Tongue (tissue), 2 donors: Measurements from ENCODE around the gene RAMP1. TPM values are rescaled to one million over a fixed set of nuclear protein-coding genes. Genes with fewer than 3 reads are reported as not detected.
"Not testable (repeated sequence)": the region's sequence is repeated elsewhere in the genome, so short reads cannot be mapped to it uniquely, and the experiment has no call there.

Experiments used
- DNase-seq: peaks from one replicate; pipeline ENCODE4 v3.0.0-alpha.2; 2015
- total RNA-seq: library from RNA; depleted of rRNA; stranded (reverse); fragments of >200 nt; gene quantifications from one replicate; pipeline ENCODE4 v1.2.3, GENCODE V29; 2014

RAMP1 gene
- total RNA-seq, 1 donor from 2014 or later = 51.7 TPM

DNA sequence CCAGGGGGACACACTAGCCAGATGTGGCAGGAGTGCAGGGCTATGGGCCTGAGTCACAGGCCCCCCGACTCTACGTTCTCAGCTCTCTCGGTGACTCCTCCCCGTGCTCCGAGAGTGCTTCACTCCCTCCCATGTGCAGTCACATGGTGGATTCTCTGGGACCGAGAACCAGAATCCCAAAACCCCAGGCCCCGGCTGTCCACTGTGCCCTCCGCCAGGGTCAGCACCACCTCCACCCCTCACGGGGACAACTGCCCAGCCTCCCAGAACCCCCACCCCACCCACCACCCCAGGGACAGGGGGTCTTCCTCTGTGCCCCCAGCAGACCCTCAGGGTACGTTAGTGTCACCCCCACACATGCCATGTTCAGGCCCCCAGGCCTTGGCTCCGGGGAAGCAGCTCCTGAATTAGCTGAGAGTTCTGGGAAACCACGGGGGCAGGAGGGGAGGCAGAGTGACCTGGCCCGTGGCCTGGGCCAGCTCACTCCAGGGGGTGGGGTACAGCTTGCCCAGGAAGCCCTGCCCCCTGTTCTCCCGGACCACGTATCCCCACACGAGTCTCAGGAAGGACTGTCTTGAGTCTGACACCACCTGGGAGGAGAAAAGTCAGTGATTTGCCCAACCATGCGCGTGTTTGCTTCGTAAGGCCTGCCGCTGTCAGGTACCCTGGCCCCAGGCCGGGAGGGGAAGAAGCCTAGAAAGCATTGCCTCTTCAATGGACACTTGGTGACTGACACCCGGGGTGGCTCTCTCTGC is 4.4 kb downstream of the RAMP1 start:
- no peak for DNase-seq

DNA sequence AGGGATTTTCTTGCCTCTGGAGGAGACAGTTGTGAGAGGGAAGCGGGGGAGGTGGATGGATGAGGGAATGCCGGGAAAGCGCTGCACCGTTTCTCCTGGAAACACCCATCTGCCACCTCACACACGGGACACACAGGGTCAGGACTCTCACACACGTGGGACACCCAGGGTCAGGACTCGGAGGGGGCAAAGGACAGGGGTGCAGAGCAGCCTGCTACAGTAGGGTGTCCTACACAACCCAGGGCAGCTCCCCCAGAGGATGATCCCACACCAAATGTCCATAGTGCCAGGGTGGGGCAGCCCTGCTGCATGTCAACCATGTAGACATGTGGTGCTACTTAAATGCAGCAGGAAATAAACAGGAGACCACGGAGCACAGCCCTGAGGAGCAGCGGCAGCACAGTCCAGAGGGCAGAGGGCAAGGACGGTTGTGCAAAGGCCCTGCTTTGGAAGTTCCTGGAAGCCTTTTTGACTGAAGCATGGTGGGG is 5.1 kb downstream of the RAMP1 start:
- DNase-seq = no peak

DNA sequence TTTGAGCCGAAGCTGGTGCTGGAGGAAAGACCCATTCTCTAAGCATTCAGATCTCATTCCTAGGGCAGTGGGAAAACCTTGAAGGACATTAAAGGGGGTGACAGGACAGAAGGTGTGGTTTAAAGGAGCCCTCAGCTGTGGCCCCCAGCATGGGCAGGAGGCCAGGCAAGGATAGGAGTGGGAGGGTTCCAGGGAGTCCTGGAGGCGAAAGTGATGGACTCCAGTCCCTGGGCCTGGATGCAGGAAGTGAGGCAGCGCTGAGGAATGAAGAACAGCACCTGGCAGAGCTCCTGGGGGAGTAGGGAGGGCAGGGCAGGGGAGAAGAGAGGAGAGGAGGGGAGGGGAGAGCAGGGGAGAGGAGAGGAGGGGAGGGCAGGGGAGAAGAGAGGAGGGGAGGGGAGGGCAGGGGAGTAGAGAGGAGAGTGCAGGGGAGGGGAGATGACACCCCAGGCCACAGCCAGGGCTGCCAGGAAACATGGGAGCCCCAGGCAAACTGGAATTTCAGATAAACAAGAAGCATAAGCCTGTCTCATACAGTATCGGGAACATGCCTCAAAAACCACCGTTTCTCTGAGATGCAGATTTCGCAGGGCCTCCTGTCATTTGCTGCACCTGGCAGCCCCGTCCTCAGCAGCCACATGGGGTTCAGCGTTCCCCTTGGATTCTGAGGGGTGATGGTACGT is 5.7 kb downstream of the RAMP1 start:
- peak; percentile 28 for DNase-seq

DNA sequence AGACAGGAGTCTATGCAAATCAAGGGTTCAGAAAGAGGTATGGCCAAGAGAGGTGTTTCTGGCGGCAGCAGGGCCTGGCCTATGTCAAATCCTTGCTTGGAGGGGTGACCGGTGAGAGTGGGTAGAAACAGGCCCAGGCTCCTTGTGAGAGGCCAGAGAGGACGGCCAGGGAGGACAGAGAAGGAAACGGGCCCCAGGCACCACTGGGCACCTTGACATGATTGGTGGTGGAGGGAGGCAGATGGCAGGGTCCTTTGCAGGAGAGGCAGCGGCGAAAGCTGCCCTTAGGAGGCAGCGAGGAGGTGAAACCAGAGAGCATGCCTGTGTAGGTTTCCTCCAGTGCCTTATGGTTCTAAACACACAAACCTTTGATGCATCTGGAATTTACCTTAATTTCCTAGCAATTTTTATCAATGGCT is 6.2 kb downstream of the RAMP1 start:
- DNase-seq = no peak

DNA sequence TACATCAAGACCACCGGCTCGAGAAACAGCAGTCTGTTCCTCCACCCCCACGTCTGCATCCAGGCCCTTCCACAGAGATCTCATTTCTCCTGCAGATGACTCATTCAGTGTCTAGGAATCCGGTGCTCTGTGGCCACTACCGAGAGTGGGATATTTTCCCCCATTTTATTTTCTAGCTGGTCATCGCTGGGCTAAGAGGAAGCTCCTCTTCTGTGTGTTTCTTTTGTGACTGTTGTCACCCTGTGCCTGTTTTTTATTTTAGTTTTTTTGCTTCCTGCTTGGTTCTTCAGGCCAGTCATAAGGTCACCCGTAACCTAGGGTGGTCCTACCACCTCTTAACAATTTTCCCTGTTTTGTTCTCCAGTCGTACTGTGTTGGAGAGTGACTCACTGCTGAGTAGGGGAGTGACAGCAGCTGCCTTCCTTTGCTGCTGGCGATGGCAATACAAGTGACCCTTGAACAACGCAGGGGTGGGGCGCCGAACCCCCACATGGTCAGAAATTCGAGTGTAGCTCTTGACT is 6.7 kb downstream of the RAMP1 start:
- no peak for DNase-seq

DNA sequence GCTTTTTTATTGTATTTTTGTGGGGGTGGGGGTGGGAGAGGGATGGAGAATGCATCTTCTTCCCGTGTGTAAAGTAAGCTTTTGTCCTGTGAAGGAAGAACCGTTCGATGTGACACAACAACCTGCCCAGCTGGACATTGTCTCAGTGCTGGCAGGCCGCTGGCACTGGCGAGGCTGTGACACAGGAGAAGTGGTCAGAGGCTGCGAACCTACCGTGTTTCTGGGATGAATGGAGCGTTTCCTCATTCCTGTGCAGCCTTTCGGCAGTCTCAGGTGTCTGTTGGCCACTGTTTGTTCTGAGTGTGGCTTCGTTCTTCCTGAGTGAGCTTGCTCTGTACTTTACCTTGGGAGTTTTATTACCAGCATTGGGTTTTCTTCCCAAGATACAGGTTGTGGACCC is 8.0 kb downstream of the RAMP1 start:
- no peak for DNase-seq

DNA sequence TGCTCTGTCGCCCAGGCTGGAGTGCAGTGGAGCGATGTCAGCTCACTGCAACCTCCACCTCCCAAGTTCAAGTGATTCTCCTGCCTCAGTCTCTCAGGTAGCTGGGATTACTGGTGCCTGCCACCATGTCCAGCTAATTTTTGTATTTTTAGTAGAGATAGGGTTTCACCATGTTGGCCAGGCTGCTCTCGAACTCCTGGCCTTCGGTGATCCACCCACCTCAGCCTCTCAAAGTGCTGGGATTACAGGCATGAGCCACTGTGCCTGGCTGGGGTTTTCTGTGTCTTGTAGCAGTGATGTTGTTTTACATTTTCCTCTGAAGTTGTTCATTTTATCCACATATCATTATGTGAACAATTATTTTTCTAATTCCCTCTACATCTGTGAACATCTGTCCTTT is 8.7 kb downstream of the RAMP1 start:
- DNase-seq = not testable (repeated sequence)

DNA sequence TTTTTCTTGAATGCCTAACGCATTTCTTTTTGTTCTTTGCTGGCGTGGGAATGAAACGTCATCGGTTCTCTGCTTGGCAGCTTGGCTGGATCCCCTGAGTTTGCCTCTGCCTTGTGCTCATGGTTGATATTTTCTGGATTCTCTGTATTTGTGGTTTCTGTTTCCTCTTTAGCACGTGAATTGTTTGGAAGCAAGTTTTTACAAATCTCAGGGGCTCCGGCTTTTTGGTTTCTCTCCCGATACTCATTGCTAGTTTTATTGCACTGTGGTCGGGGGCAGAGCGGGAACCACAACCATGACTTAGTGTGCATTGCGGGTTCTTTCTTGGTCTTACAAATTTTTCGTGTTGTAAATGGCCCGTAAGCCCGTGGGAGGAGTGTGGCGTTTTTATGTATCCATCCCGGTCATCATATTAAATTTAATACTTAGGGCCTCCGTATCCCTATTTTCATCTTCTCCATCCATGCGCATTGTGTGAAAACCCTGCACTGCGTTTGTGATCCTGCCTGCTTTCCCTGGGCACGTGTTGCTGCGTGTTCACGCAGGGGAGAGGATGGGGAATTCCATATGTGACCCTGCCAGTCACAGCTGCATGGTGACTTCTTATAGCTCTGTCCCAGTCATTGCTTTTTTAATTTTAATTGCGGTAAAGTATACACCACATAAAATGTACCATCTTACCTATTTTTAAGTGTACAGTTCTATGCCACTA is 9.4 kb downstream of the RAMP1 start:
- no peak for DNase-seq

DNA sequence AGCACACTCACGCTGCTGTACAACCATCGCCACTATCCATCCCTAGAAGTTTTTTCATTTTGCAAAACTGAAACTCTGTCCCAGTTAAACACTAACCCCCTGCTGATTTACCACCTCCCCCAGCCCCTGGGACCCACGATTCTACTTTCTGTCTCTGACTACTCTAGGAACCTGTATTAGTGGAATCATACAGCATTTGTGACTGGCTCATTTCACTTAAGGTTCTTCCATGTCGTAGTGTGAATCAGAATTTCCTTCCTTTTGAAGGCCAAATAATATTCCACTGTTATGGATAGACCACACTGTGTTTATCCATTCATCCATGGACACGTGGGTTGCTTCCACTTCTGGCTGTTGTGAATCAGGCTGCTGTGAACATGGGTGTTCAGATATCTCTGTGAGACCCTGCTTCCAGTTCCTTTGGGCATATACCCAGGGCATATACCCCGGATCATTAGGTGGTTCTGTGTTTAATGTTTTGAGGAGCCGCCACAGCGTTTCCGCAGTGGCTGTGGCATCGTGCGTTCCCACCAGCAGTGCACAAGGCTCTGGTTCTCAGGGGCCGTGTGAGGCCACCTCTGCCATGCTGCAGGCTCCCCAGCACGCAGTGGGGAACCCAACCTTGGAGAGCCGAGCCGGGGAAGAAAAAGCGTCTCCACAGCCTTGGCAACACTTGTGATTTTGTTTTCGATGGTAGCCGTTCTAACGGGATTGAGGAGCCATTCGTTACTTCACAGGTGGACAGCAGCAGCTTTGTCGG is 10.1 kb downstream of the RAMP1 start:
- DNase-seq = no peak

DNA sequence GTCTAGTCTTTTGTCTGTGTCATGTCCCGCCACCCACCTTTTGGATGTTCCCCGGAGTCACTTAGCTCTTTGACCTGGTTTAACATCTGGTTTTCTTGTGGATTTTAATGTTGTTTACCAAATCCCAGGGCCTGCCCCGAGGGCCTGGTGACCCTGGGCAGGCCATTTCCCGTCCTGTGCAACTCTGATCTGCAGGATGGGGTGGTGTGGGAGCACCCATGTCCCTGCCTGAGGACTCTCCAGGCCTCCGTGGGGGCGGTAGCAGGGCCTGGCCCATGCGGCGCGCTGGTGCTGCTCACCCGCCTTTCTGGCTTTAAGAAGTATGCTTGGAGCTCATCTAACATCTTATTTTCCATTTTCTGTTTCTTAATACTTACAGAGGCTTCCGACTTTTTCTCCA is 10.7 kb downstream of the RAMP1 start:
- DNase-seq = no peak

DNA sequence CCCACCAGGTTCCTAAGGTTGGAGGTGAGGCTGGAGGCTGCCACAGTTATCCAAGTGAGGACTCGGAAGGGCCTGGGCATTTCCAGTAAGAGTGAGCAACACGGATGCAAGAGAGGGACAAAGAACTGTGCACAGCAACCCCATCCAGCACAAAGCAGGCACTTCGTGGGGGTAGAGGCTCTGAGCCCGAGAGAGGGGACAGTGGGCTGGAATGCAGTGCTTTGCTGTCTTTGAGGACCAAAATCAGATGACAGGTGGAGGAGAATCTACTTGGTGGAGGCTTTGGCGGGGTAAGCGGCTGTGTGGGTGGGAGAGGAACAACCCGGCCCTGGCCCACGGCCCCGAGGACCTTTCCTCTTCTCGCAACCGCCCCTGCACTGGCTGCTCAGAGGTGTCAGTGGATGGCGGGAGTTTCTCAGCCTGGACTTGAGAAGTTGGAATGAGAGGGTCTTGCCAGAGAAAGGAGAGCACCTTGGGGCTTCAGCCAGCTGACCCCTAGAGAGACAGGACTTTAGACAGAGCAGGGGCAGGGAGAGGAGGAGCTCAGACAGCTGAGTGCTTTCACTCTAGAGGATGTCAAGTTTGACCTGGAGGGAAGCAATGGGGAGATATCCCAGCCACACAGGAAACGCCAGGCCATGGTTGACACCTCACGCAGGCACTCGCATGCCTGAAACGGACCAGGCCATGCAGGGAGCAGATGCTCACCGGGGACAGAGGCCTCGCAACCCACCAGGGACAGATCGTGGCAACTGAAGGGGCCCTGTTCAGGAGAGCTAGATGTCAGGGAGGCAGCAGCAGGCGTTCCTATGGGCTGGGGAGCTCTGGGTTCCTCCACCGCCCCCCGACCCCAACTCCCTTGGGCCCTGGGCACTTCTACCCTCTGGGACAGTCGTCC is 11.6 kb downstream of the RAMP1 start:
- no peak for DNase-seq

DNA sequence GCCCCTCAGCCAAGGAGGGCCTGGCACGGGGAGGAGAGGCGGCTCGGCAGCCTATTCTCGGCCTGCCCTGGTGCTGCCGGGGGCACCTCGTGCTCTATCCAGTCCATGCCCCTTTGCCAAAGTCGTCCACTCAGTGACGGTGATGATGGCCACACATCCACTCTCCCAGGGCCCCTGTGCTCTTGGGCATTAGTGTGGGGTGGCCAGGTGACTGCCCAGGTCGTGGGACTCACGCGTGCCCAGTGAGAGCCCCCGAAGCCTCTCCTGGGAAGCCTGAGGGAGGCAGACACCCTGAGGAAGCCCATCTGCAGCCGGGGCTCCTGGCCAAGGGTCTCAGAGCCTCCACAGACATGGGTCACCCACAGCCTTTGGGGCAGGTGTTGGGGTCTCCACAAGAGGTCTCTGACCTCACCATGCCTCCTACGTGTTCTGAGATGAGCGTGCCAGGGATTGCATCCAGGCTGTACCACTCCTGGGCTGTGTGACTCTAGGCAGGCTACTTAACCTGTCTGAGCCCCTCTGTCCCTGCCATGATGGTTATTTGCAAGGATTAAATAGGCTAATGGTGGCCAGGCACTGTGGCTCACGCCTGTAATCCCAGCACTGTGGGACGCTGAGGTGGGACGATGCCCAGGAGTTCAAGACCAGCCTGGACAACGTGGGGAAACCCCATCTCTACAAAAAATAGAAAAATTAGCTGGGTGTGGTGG is 12.9 kb downstream of the RAMP1 start:
- no peak for DNase-seq

DNA sequence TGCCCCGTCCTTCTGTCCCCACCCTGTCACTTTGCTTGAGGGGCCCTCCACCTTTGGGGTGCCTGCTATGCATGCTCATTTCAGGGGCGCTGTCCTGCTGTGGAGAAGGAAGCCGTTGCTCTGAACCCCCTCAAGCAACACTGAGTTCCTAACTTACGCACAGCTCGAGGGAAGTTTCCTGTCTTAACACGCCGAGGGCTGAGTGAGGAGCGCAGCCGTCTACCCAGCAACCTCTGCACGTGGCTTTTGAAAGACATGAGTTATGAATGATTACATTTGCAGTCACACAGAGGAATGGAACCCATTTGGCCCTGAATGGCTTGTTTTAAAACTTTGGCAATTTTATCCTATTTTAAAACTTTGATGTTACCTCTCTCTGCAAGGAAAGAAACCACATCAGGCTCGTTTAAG is 14.0 kb downstream of the RAMP1 start:
- peak; percentile 67 for DNase-seq

DNA sequence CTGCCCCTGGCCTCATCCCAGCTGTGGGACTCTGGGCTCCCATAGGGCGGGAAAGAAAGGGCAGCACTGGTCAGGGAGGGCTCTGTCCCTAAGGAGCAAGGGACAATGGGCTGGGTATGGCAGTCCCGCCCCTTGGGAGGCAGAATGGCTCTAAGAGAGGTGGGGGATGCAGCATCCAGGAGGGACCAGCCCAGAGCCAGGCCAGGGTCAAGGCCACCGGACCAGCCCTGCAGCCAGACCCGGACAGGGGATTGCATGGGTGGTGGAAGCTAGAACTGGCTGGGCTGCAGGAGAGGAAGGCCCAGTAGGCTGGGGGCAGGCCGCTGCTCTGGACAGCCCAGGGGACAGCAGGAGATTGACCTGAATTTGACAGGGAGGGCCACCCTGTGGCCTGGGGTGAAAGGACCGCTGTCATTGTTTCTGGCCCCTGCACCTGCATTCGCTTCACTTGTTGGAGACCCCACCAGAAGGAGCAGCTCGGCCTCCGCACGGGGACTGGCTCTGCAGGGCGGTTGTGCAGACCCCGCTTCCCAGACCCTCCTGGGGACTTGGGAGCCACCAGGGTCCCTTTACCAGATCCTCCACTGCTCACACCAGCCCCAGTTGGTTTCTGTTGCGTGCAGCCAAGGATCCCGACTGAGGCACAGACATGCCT is 14.6 kb downstream of the RAMP1 start:
- no peak for DNase-seq

DNA sequence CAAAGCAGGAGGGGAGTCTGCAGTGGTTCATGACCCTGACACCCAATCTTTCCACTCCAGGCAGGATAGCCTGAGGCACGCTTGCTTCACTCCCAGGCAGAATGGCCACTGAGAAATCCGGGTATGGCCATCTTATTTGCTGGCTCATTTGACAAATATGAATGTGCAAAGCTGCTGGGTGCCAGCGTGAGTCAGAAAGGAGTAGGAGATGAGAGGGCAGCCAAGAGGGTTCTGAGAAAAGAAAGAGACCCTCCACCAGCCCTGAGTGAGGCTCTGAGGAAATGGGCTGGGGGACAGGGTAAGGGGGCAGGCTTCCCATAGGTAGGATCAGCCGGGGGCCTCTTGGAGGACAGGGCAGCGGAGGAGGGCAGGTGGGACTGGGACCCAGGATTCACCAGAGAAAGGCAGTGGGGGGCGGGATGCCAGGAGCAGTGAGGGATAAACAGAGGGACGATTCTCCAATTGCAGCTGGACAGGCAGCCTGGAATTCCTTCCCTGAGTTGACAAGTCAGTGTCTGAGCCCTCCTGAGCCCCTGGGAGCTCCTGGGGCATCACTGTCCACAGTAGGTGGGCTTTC is 15.2 kb downstream of the RAMP1 start:
- no peak for DNase-seq

DNA sequence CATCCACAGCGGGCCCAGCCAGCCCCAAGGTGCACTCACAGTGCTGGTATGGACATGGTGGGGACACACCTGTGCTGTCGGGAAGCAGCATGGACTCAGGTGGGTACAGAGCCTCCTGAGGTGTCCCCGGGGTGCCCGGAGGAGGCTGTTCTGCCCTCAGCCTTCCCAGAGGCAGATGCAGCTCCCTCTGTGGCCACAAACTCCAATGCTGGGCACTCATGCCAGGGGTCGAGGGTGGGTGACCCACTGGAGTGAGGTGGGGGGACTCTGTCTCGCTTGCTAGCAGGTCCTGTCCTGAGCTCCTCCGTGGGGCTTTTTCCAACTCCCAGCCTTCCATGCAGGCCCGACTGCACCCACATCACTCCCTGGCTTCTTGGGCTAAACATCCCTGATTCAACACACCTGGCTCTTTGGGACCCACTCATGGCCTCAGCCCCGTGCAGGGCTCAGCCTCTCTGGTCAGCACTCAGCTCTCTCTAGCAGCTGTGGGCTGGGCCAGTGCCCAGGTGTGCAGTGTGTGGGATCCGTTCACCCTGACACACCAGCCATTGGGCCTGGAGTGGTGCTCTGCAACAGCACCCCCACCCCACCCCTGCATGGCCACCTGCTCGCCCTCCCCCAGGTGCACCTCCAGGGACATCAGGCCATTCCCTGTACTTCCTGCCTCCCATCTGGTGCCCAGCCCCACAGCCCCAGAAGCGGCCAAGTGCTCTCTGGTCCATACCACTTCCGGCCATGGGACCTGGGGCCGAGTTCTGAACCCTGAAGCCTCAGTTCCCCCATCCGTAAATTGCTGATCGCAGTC is 16.0 kb downstream of the RAMP1 start:
- no peak for DNase-seq

DNA sequence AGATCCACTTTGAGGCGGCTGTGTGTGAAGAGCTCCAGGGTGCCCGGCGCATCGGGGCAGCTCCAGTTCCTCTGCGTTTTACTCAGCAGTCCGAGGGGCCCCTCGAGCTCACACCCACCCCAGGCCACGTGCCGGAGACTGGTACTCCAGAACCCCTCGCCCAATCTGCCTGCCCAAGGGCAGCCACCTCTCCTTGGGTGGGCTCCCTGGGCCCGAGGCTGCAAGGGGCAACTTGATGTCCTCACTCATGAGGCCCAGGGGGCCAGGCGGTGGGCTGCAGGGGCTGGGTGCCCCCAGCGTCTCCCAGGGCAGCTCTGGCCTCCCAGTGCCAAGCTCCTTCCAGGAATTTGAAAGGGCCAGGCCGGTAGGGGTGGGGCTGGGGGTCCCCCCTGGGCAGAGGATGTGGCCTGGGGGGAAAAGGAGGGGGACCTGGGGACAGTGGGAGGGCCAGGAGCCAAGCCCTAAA is 16.7 kb downstream of the RAMP1 start:
- no peak for DNase-seq

DNA sequence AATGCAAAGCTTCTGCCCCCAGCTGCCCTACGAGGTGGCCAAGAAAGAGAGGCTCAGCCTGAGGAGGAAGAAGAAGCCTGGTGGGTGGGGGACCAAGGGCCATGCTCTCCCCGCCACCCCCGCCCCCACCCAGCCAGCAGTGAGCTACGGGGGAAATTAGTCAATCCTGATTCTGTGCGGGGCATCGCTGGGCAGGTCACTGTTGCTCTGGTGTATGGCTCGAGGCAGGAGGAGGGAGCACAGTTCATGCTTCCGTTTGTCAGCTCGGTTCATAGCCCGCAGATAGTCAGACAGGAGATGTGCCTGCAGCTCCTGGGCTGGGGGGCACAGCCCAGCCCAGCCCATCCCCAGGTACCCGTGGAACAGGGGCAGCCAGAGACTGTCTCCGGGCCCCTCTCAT is 17.1 kb downstream of the RAMP1 start:
- no peak for DNase-seq
